ENCODE results near the gene ROMO1.
"Not testable (repeated sequence)": the region's sequence is repeated elsewhere in the genome, so short reads cannot be mapped to it uniquely, and the experiment has no call there.

ROMO1 gene

GRCh38 chr20:35710884-35711587 is 11.8 kb downstream of the ROMO1 start:
- no peak for DNase-seq (ENCODE audit: low read depth)

- no peak for DNase-seq (ENCODE audit: low read depth)
Measured at GRCh38 chr20:35711588-35712209, 12.5 kb downstream of the ROMO1 start.

DNA sequence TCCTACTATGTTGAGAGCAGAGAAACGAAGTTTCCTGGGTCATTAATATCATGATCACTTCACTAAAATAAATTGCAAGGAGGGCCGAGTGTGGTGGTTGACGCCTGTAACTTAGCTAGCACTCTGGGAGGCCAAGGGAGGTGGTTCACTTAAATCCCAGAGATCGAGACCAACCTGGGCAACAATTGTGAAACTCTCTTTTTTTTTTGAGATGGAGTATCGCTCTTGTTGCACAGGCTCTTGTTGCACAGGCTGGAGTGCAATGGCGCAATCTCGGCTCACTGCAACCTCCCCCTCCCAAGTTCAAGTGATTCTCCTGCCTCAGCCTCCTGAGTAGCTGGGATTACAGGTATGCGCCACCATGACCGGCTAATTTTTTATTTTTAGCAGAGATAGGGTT is 13.9 kb downstream of the ROMO1 start:
- DNase-seq (ENCODE audit: low read depth), result not testable (repeated sequence)

GRCh38 chr20:35714127-35714526 is 14.9 kb downstream of the ROMO1 start:
- DNase-seq (ENCODE audit: low read depth), result no peak

DNA sequence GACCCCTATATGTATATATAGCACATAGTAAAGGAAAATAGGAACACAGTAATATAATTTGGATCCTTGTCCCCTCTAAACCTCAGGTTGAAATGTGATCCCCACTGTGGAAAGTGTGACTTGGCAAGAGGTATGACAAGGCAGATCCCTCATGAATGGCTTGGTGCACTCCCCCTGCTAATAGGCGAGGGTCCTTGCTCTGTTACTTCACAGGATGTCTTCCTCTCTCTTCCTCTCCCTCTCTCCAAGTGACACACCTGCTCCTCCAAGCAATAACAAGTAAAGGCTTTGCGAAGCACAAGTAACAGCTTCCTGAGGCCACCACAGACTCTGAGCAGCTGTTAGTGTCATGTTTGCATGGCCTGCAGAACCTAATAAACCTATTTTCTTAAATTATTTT is 16.4 kb downstream of the ROMO1 start:
- no peak for DNase-seq (ENCODE audit: low read depth)

DNA sequence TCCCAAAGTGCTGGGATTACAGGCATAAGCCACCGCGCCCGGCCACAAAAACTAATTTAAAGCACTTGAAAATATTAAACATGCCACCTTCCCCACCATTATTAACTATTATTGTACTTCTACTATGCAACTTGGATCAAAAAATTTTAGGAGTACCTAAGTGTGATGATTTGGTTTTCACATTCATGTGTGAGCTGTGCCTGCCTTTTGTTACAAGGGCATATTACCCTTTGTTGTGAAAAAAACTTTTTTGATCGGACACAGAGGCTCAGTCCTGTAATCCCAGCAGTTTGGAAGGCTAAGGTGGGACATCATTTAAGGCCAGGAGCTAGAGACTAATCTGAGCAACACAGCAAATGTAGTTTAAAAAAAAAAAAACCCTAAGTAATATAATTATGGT is 17.1 kb downstream of the ROMO1 start:
- no peak for DNase-seq (ENCODE audit: low read depth)

DNA sequence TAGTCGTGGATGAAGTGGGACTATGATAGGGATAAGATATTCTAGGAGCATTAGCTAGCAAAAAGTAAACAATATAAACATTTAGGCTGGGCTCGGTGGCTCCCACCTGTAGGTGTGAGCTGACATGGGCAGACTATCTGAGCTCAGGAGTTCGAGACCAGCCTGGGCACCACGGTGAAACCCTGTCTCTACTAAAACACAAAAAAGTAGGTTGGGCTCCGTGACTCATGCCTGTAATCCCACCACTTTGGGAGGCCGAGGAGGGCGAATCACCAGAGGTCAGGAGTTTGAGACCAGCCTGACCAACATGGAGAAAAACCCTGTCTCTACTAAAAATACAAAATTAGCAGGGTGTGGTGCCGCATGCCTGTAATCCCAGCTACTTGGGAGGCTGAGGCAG is 19.1 kb downstream of the ROMO1 start:
- not testable (repeated sequence) for DNase-seq (ENCODE audit: low read depth)

DNA sequence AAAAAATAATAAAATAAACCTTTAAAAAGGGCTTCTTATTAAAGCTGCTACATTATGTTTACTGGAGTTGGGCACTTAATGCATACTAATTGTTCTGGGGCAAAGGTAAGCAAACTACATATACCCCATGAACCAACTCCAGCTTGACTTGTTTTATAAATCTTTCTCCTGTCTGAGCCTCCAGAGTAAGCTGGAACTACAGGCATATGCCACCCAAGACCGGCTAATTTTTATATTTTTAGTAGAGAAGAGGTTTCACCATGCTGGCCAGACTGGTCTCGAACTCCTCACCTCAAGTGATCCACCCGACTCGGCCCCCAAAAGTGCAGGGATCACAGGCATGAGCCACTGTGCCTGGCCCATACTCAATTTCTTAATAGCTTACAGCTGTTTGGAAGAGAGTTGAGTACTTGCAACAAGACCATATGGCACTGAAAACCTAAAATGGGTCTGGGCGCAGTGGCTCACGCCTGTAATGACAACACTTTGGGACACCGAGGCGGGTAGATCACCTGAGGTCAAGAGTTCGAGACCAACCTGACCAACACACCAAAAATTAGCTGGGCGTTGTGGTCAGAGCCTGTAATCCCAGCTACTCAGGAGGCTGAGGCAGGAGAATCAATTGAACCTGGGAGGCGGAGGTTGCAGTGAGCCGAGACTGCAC is 19.9 kb downstream of the ROMO1 start:
- DNase-seq (ENCODE audit: low read depth), result no peak

GRCh38 chr20:35719717-35720116 is 20.5 kb downstream of the ROMO1 start:
- no peak for DNase-seq (ENCODE audit: low read depth)

- DNase-seq (ENCODE audit: low read depth), result no peak
Measured at GRCh38 chr20:35720165-35721123, 21.2 kb downstream of the ROMO1 start.

GRCh38 chr20:35721219-35721618 is 22.0 kb downstream of the ROMO1 start:
- no peak for DNase-seq (ENCODE audit: low read depth)

- no peak for DNase-seq (ENCODE audit: low read depth)
Measured at GRCh38 chr20:35721621-35722020, 22.4 kb downstream of the ROMO1 start.

GRCh38 chr20:35723275-35723639 is 24.1 kb downstream of the ROMO1 start:
- not testable (repeated sequence) for DNase-seq (ENCODE audit: low read depth)

DNA sequence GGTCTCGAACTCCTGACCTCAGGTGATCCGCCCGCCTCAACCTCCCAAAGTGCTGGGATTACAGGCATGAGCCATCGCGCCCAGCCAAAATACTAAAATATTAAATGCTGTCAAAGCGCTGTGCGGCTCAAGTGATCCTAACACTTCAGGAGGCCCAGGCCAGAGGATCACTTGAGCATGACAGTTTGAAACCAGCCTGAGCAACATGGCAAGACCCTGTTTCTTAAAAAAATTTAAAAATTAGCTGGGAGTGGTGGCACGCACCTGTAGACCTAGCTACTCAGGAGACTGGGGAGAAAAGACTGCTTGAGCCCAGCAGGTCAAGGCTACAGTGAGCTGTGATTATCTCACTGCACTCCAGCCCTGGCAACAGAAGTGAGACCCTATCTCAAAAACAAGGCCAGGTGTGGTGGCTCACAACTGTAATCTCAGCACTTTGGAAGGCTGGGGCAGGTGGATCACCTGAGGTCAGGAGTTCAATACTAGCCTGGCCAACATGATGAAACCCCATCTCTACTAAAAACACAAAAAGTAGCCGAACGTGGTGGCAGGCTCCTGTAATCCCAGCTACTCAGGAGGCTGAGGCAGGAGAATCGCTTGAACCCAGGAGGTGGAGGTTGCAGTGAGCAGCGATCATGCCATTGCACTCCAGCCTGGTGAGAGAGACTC is 24.6 kb downstream of the ROMO1 start:
- DNase-seq (ENCODE audit: low read depth), result not testable (repeated sequence)

GRCh38 chr20:35724321-35725230 is 25.4 kb downstream of the ROMO1 start:
- DNase-seq (ENCODE audit: low read depth), result no peak

DNA sequence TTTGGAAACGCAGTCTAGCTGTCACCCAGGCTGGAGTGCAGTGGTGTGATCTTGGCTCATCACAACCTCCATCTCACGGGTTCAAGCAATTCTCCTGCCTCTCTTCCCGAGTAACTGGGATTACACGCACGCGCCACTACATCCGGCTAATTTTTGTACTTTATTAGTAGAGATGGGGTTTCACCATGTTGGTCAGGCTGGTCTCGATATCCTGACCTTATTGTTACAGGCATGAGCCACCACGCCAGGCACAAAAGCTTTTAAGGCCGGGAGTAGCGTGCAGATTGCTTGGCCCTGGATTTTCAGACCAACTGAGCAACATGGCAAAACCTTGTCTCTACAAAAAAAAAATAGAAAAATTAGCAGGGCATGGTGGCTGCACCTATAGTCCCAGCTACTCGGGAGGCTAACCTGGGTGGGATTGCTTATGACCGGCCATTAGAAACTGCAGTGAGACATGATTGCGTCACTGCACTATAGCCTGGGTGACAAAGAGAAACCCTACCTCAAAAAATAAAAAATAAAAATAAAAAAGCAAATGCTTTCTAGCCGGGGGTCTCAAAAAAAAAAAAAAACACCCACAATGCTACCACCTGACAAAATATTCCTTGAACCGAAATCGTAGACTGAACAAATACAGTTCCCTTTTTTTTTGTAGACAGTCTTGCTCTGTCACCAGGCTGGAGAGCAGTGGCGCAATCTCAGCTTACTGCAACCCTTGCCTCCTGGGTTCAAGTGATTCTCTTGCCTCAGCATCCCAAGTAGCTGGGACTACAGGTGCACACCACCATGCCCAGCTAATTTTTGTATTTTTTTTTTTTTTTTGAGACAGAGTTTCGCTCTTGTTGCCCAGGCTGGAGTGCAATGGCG is 27.9 kb downstream of the ROMO1 start:
- no peak for DNase-seq (ENCODE audit: low read depth)

DNA sequence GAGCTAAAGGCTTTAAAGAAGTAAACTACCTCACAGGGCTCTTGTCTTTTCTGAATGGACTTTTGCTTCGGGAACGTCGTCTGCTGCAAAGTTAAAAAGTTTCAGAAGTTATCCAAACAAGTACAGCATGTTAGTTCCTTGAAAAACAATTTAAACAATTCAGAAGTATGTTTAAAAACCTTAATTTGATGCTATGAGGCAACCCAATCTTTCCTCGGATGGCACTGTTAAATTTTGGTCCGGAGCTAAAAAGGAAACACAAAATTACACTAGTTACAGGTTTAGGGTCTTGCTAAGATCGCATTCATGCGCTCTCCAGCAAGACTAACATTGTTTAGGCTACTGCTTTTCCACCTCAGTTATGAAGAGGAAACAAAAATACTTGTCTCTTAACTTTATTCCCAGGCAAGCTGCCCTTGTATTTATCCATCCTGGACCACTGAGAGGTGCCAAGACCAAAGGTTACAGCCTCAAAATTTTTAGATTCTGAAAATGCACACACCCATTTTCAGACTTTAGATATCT is 30.1 kb downstream of the ROMO1 start:
- no peak for DNase-seq (ENCODE audit: low read depth)

DNA sequence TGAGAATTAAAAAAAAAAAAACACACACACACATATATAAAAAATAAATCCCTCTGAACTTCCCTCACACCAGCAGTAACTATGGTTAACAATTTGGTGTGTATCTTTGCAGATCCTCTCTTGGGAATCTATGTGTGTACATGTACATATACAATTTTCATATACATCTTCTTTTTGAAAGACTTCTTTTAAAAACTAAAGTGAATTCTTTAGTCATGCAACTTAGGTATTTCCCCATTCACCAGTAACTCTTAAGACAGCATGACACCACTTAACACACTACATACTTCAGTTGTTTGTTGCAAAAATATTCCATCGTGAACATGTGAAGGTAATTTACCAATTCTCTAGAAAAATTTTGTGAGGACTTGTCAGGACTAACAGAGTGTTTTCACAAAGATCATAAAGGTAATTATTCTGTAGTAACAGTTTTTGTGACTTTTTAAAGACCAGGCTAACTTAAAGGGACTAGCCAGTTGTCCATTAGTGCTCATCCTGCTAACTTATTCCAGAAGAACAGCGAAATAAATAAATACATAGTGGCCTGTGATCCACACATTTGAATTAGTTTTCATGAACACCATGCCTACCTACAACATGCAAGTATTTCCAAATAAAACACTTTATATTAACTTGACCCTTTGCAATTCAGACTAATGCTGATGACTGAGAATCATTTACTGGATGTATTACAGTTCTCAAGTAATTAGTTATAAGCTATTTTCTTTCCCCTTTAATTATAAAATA is 30.8 kb downstream of the ROMO1 start:
- no peak for DNase-seq (ENCODE audit: low read depth)
